GM12865 (cell line): ENCODE results near the gene AMBN.

Source experiments
- DNase-seq: peaks from one replicate; pipeline ENCODE4 v3.0.0; 2010; ENCODE audit warnings: low read depth
- H3K4me3 ChIP-seq: 2 replicates; pipeline ENCODE4 v1.5.1; 2011; ENCODE audit warnings: mild to moderate bottlenecking, low read depth, low read length, control low read depth
- TF ChIP-seq, protein P1 (sequence below): IDR thresholded peaks from 2 replicates; pipeline ENCODE4 v1.5.1; 2011; ENCODE audit warnings: low read length, control low read depth, low read depth, inconsistent platforms; ENCODE audit not compliant: insufficient read depth; ENCODE audit errors: missing control alignments

Gene AMBN

DNA sequence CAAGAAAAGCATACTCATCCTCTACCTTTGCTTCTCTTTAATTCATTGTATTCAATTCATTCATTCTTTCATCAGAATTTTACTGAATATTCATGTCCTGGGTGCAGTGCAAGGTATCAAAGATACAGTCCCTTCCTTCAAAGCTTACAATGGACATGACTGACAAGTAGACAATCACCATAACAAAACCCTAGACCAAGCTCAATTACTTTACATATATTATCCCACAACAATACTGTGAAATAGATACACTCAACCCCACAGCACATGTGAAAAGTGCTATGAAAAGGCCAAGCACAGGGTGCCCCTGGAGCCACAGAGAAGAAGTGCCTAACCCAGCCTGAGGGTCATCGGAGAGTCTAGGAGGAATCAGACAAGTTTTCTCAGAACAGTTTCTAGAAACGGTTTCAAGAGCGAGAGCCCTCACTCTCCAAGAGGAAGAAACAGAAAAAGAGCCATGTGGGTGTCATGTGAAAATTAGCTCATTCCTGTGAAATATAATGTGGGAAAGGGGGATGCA lies 15.3 kb downstream of the AMBN start:
- TF ChIP-seq, protein P1, sequence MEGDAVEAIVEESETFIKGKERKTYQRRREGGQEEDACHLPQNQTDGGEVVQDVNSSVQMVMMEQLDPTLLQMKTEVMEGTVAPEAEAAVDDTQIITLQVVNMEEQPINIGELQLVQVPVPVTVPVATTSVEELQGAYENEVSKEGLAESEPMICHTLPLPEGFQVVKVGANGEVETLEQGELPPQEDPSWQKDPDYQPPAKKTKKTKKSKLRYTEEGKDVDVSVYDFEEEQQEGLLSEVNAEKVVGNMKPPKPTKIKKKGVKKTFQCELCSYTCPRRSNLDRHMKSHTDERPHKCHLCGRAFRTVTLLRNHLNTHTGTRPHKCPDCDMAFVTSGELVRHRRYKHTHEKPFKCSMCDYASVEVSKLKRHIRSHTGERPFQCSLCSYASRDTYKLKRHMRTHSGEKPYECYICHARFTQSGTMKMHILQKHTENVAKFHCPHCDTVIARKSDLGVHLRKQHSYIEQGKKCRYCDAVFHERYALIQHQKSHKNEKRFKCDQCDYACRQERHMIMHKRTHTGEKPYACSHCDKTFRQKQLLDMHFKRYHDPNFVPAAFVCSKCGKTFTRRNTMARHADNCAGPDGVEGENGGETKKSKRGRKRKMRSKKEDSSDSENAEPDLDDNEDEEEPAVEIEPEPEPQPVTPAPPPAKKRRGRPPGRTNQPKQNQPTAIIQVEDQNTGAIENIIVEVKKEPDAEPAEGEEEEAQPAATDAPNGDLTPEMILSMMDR = no peak
- no peak for DNase-seq
- no peak overlapping the region for H3K4me3 ChIP-seq

DNA sequence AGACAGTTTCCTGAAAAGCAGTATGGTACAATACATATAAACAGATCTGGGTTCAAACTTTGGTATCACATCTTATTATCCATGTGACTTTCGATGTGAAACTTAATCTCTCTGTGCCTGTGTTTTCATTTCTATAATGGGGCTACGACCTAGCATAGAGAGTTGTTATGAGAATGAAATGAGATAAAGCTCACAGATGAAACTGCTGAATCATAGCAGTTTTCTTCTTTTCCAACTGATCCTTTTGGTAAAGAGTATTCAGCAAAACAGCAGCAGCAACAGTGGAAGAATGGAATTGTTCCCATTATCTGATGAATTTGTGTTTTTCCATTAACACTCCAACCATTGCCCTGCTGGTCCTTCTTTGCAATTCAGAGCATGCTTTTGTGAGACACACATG lies 16.3 kb downstream of the AMBN start:
- DNase-seq = no peak
- no peak overlapping the region for H3K4me3 ChIP-seq
- TF ChIP-seq, protein P1 = no peak

DNA sequence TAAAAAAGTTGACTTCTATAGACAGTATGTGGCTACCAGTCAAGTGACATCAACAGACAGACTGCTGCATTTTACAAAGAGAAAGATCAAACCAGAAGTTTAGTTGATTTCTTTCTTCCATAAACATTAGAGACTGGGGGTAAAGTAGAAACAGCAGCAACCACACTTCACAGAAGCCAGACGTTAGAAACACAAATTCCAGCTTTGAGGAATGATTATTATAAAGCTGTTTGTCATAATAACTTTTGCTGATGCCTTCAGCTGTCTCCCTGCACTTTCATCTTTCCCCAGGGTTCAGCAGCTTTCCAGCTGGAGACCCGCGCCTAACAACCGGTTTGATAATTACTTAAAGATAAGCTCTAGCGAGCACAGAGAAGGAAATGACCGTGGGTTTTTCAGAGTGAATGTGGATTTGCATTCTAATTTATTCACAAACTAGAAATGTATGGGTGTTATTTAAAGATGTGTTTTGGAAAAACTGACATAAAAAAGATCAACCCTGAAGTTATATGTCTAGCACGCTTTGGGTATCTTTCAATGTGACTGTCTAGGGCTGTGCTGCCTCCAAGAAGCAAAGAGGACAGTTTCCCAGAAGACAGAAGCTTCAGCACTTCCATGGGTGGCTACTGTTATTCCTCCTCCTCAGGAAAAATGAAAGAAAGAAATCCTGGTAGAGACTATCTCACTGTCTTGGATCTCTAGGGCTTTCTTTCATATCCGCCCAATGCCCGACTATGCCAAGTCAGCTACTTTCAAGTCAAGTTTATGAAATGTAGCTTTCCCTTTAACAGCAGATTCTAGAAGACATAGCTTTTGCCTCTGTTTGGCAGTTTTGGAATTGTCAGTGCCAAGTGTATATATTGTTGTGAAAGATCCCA lies 21.5 kb downstream of the AMBN start:
- H3K4me3 ChIP-seq = no peak overlapping the region; the same call in 1 of the 2 replicates
- DNase-seq = no peak
- TF ChIP-seq, protein P1 = no peak

DNA sequence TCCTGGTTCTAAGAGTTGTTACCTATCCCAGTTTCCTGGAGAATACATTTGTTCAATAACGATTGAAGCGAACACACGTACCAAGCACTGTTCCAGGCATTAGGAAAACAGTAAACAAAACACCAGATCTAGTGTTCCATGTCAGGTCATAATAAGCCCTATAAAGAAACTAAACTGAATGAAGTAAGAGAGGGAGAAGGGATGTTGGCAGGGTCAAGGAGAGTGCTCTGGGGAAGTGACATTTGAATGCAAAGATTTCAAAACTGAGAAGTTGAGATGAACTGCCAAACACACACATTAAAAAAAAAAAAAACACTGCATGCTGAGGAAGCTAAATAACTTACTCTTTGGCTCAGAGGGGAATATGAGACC lies 22.1 kb downstream of the AMBN start:
- TF ChIP-seq, protein P1 = no peak
- DNase-seq = no peak
- no peak overlapping the region for H3K4me3 ChIP-seq

DNA sequence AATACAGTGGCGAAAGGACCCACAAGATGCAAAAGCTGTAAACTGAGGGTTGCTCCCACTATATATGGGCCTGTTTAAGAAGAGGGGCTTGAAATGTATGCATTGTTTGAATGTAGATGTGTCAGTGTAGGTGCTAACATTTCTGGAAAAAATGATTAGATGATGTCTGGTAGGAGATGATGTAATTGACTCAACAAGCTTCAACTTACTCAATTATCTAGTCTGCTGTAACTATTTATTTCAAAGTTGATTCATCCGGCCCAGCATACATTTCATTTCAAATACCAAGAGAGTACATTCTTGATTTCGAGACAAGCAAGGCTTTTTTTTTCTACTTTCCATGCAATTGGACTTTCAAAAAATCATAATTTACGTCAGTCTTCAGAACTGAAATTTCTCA lies 27.2 kb downstream of the AMBN start:
- TF ChIP-seq, protein P1 = no peak
- no peak overlapping the region for H3K4me3 ChIP-seq
- no peak for DNase-seq

DNA sequence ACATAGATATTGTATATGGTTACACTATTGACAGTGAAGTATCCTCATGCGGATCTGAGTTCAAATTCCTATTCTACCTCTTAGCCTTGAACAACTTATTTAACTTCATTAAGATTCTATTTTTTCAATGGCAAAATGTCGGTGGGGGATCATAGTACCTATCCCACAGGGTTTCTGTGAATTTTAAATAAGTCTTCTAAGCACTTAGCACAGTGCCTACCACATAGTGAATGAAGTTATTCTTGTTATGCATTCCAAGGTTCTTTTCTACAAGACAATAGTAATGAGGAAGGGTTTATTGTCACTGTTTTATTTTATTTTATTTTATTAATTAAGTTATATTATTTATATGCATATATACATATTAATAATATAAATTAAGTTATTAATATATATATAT lies 27.7 kb downstream of the AMBN start:
- TF ChIP-seq, protein P1 = no peak
- H3K4me3 ChIP-seq = no peak overlapping the region
- DNase-seq = no peak
